GDM1 (cell line): ENCODE results near the gene DZIP1L.
"Not testable (repeated sequence)": the region's sequence is repeated elsewhere in the genome, so short reads cannot be mapped to it uniquely, and the experiment has no call there.

ENCODE experiments used
- DNase-seq: peaks from one replicate; lab custom pipeline; 2025; lab: John Stamatoyannopoulos, UW

DZIP1L gene

GRCh38 chr3:138113326-138113725 is 2.1 kb downstream of the DZIP1L start:
- DNase-seq, result no peak

- no peak for DNase-seq
These were observed 3.0 kb downstream of the DZIP1L start for GRCh38 chr3:138112362-138112761.

GRCh38 chr3:138105598-138105997 is 9.8 kb downstream of the DZIP1L start:
- no peak for DNase-seq

- no peak for DNase-seq
These were observed 11.9 kb downstream of the DZIP1L start for GRCh38 chr3:138103466-138103865.

- not testable (repeated sequence) for DNase-seq
These were observed 14.0 kb downstream of the DZIP1L start for GRCh38 chr3:138101351-138101940.

GRCh38 chr3:138099417-138099816 is 16.0 kb downstream of the DZIP1L start:
- DNase-seq, result no peak

- DNase-seq, result no peak
These were observed 17.9 kb downstream of the DZIP1L start for GRCh38 chr3:138097192-138098172.

- DNase-seq, result no peak
These were observed 21.7 kb downstream of the DZIP1L start for GRCh38 chr3:138093721-138094120.

- no peak for DNase-seq
These were observed 23.4 kb downstream of the DZIP1L start for GRCh38 chr3:138092023-138092422.

GRCh38 chr3:138089091-138089490 is 26.3 kb downstream of the DZIP1L start:
- DNase-seq, result no peak

- not testable (repeated sequence) for DNase-seq
These were observed 29.7 kb downstream of the DZIP1L start for GRCh38 chr3:138085745-138086144.

- DNase-seq, result no peak
These were observed 31.2 kb downstream of the DZIP1L start for GRCh38 chr3:138084196-138084595.

GRCh38 chr3:138082992-138083386 is 32.4 kb downstream of the DZIP1L start:
- no peak for DNase-seq

- DNase-seq, result no peak
These were observed 33.1 kb downstream of the DZIP1L start for GRCh38 chr3:138082085-138082991.

GRCh38 chr3:138081371-138082084 is 33.9 kb downstream of the DZIP1L start:
- no peak for DNase-seq

- no peak for DNase-seq
These were observed 35.5 kb downstream of the DZIP1L start for GRCh38 chr3:138079901-138080300.

GRCh38 chr3:138078901-138079344 is 36.5 kb downstream of the DZIP1L start:
- DNase-seq, result no peak

GRCh38 chr3:138078096-138078495 is 37.3 kb downstream of the DZIP1L start:
- no peak for DNase-seq

- DNase-seq, result no peak
These were observed 42.6 kb downstream of the DZIP1L start for GRCh38 chr3:138072796-138073195.

GRCh38 chr3:138070006-138070405 is 45.4 kb downstream of the DZIP1L start:
- no peak for DNase-seq

GRCh38 chr3:138068579-138069174 is 46.7 kb downstream of the DZIP1L start:
- DNase-seq, result peak; percentile 52
